MM.1S (cell line): ENCODE measurements around the gene CENPF.

Source experiments
- DNase-seq: peaks from one replicate; pipeline ENCODE4 v3.0.0-alpha.2; 2015
- H2AFZ ChIP-seq: fragments of 300-600 bp; sonication (generic); 2 replicates; pipeline ENCODE4 v1.6.0; 2016; ENCODE audit warnings: antibody characterized with exemption, low read length
- H3F3A ChIP-seq: fragments of 300-600 bp; sonication (generic); 2 replicates; pipeline ENCODE4 v1.6.1; 2016; ENCODE audit warnings: mild to moderate bottlenecking, antibody characterized with exemption, low read length, moderate library complexity, mixed read lengths; ENCODE audit not compliant: insufficient read depth
- H3K27ac ChIP-seq: fragments of 300-600 bp; sonication (generic); 2 replicates; pipeline ENCODE4 v1.5.1; 2016; ENCODE audit warnings: mild to moderate bottlenecking, low read length
- H3K27me3 ChIP-seq: fragments of 300-600 bp; sonication (generic); replicated peaks from 2 replicates; pipeline ENCODE4 v1.6.0; 2016; ENCODE audit warnings: low read length; ENCODE audit not compliant: insufficient read depth
- H3K36me3 ChIP-seq: fragments of 300-600 bp; sonication (generic); replicated peaks from 2 replicates; pipeline ENCODE4 v1.6.1; 2016; ENCODE audit warnings: mild to moderate bottlenecking, low read length, mixed read lengths; ENCODE audit not compliant: insufficient read depth
- H3K4me1 ChIP-seq: fragments of 300-600 bp; sonication (generic); 2 replicates; pipeline ENCODE4 v1.6.1; 2016; ENCODE audit warnings: low read length, mixed read lengths
- H3K4me2 ChIP-seq: fragments of 300-600 bp; sonication (generic); 2 replicates; pipeline ENCODE4 v1.6.0; 2016; ENCODE audit warnings: low read depth, low read length
- H3K4me3 ChIP-seq: fragments of 300-600 bp; sonication (generic); 2 replicates; pipeline ENCODE4 v1.5.1; 2016; ENCODE audit warnings: low read length, mixed read lengths
- H3K79me2 ChIP-seq: fragments of 300-600 bp; sonication (generic); 2 replicates; pipeline ENCODE4 v1.6.1; 2016; ENCODE audit warnings: mixed run types, low read length, mixed read lengths
- H3K9ac ChIP-seq: fragments of 300-600 bp; sonication (generic); 2 replicates; pipeline ENCODE4 v1.6.1; 2016; ENCODE audit warnings: low read length, mixed read lengths
- H3K9me2 ChIP-seq: fragments of 300-600 bp; sonication (generic); replicated peaks from 2 replicates; pipeline ENCODE4 v1.6.1; 2016; ENCODE audit warnings: mild to moderate bottlenecking, low read length, mixed read lengths; ENCODE audit not compliant: insufficient read depth
- H3K9me3 ChIP-seq: fragments of 300-600 bp; sonication (generic); replicated peaks from 2 replicates; pipeline ENCODE4 v1.6.1; 2016; ENCODE audit warnings: mild to moderate bottlenecking, low read length, mixed read lengths; ENCODE audit not compliant: insufficient read depth
- H4K20me1 ChIP-seq: fragments of 300-600 bp; sonication (generic); 2 replicates; pipeline ENCODE4 v1.6.1; 2016; ENCODE audit warnings: mild to moderate bottlenecking, low read length, moderate library complexity, mixed read lengths; ENCODE audit not compliant: insufficient read depth
- EZH2 ChIP-seq: fragments of 300-600 bp; sonication (generic); optimal IDR thresholded peaks from 2 replicates; pipeline ENCODE3; 2017; ENCODE audit warnings: low read depth, mild to moderate bottlenecking, antibody characterized with exemption, low read length, mixed read lengths
- EZH2phosphoT487 ChIP-seq: fragments of 300-600 bp; sonication (generic); IDR thresholded peaks from 2 replicates; pipeline ENCODE4 v1.6.1; 2018; ENCODE audit warnings: antibody characterized with exemption, low read length
- TF ChIP-seq, protein P1 (sequence below): fragments of 300-600 bp; sonication (generic); IDR thresholded peaks from 2 replicates; pipeline ENCODE4 v1.5.1; 2016; ENCODE audit warnings: antibody characterized with exemption, low read length, mixed read lengths

The CENPF gene

DNA sequence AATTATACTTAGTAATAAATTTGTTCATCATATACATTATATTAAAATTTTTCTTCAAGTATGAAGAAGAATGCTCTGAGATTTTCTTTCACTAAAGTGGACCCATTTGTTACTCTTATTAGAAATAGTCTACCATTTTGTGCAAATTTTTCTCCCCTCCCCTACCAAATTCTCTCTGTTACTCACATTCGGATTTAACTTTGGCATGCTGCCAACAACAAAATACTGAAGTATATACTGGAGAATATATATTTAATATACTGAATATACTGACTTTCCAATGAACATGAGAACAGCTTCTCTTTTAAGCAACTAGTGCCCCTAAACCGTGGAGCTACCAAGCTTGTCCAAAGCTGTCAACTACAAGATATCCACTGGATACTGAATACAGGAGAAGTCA lies 57.2 kb downstream of the CENPF start:
- Histone ChIP-seq H2AFZ (no peak overlapping the region), H3K4me3 (no peak overlapping the region), H3K79me2 (no peaks in the 10 kb centered on the region), H3K27me3 (no peaks in the 10 kb centered on the region), H3F3A (no peaks in the 10 kb centered on the region), H3K36me3 (peaks cover 37% of the 10 kb centered on the region), H4K20me1 (no peaks in the 10 kb centered on the region), H3K4me2 (no peak overlapping the region), H3K4me1 (no peaks in the 10 kb centered on the region), H3K27ac (no peak overlapping the region), H3K9me3 (no peaks in the 10 kb centered on the region), H3K9ac (no peak overlapping the region), H3K9me2 (no peaks in the 10 kb centered on the region)
- no peak for DNase-seq
- TF ChIP-seq EZH2 (no peak), EZH2phosphoT487 (no peak)
- TF ChIP-seq, protein P1, sequence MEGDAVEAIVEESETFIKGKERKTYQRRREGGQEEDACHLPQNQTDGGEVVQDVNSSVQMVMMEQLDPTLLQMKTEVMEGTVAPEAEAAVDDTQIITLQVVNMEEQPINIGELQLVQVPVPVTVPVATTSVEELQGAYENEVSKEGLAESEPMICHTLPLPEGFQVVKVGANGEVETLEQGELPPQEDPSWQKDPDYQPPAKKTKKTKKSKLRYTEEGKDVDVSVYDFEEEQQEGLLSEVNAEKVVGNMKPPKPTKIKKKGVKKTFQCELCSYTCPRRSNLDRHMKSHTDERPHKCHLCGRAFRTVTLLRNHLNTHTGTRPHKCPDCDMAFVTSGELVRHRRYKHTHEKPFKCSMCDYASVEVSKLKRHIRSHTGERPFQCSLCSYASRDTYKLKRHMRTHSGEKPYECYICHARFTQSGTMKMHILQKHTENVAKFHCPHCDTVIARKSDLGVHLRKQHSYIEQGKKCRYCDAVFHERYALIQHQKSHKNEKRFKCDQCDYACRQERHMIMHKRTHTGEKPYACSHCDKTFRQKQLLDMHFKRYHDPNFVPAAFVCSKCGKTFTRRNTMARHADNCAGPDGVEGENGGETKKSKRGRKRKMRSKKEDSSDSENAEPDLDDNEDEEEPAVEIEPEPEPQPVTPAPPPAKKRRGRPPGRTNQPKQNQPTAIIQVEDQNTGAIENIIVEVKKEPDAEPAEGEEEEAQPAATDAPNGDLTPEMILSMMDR: no peak

DNA sequence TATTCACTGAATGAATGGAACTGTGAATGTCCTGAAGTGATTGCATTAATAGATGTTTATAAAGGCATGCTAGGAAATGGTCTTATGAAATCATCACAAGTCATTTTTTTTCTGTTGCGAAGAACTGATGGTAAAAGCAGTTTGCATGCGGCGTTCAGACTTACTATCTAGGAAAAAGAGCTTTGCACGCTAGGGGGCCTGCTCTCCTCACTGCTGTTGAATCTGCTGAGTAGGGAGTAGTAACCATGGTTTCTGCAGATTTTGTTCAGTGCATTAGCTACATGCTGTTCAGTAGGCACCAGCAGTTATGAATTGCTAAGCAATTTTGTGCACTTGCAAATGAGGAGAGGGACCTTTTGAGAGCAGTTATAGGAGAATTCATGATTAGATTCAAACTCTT lies 57.9 kb downstream of the CENPF start:
- TF ChIP-seq EZH2 (no peak), EZH2phosphoT487 (no peak)
- TF ChIP-seq, protein P1: no peak
- H3F3A ChIP-seq: no peaks in the 10 kb centered on the region
- DNase-seq: no peak

DNA sequence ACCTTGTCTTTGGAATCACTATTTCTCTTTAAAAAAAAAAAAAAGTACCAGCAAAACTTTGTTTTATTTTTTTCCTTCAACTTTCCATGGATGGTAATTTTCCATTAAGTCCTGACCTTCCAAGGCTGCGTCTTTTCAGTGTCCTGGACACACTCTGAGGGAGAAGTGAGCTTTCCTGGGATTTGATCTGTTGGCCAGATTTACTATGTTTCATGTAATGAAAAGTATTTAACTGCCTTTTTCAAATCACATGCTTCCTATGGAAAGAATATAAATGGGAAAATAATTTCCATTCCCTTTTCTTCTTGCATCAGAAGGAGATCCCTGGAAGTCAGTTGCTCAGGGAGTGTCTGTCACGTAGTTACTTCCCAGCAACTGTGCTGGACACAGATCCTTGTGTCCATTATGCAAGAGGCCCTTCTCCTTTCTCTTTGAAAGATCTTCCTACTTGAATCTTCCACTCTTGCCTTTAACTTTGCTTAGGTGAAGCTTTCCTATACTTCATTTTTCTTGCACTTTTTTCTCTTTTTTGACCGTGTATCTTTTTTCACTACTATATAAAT lies 59.3 kb downstream of the CENPF start:
- Histone ChIP-seq H3K79me2 (no peaks in the 10 kb centered on the region), H3K4me2 (no peak overlapping the region), H3K9me3 (no peaks in the 10 kb centered on the region), H3K4me3 (no peak overlapping the region), H3F3A (no peaks in the 10 kb centered on the region), H3K27ac (no peak overlapping the region), H4K20me1 (no peaks in the 10 kb centered on the region), H3K27me3 (no peaks in the 10 kb centered on the region), H3K9ac (no peak overlapping the region), H3K36me3 (peaks cover 32% of the 10 kb centered on the region), H3K4me1 (no peaks in the 10 kb centered on the region), H2AFZ (no peak overlapping the region), H3K9me2 (no peaks in the 10 kb centered on the region)
- DNase-seq: no peak
- TF ChIP-seq EZH2phosphoT487 (no peak), EZH2 (no peak)
- TF ChIP-seq, protein P1: no peak

More for the DNA sequence above, 57.9 kb downstream of the CENPF start:
- Histone ChIP-seq H3K4me3 (no peak overlapping the region), H2AFZ (no peak overlapping the region), H3K27me3 (no peaks in the 10 kb centered on the region), H3K9me3 (no peaks in the 10 kb centered on the region), H4K20me1 (no peaks in the 10 kb centered on the region), H3K79me2 (no peaks in the 10 kb centered on the region), H3K27ac (no peak overlapping the region), H3K4me2 (no peak overlapping the region), H3K9me2 (no peaks in the 10 kb centered on the region), H3K4me1 (no peaks in the 10 kb centered on the region), H3K9ac (no peak overlapping the region), H3K36me3 (peaks cover 35% of the 10 kb centered on the region)
